GM18526 (cell line): ENCODE results near the gene APOBR.

Source experiments
- POLR2A ChIP-seq: IDR thresholded peaks from 3 replicates; pipeline ENCODE4 v1.6.1; 2011; ENCODE audit not compliant: insufficient read length; ENCODE audit errors: extremely low read depth

Gene APOBR

DNA sequence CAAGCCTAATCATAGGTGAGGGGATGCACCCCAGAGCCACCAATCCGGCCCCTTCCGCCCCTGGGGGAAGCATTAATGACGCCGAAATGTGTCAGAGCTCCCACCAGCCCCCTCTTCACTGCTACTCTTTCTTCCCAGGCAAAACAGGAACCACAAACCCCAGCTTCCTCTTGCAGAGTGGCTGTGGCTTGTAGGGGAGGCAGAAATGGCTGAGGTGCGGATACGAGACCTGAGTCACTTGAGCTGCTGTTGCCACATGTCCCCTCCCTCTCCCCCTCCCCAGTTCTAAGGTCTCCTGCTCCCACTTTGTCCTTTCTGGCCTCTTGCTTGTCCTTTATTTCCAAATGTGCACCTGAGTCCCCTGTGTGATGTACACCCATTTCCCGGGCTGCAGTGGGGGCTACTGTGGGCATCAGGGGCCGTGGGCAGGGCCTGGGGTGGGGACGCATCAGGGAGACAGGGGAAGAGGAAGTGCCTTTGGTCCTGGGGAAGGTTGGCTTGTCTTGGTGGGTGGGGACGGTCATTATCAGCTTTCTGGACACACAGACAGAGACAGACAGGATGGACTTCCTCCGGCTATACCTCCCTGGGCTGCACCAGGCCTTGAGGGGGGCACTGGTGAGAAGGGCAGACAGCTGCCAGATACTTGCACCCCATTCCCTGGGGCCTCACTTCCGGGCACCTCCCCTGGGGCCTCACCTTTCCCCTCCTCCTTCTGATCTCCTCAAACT, at the start of gene APOBR:
APOBR (plus strand) TSS at position 523 of the 731 bp plus-strand sequence; CDS start at position 562, 39 bp downstream.
- peak; percentile 57 for TF ChIP-seq POLR2A

DNA sequence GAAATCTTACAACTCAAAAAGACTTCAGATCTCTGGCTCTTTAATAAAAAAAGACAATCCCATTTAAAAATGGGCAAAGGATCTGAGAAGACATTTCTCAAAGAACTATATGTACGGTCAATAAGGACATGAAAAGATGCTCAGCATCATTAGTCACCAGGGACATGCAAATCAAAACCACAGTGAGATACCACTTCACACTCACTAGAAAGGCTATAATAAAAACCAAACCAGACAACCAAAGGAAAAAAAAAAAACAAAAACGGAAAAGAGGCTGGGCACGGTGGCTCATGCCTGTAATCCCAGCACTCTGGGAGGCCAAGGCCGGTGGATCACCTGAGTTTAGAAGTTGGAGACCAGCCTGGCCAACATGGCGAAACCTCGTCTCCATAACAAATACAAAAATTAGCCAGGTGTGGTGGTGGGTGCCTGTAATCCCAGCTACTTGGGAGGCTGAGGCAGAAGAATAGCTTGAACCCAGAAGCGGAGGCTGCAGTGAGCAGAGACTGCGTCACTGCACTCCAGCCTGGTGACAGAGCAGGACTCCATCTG, 20.7 kb upstream of the APOBR start:
- TF ChIP-seq POLR2A: no peak

- no peak for TF ChIP-seq POLR2A
These were observed 19.2 kb upstream of the APOBR start for GRCh38 chr16:28475221-28475620.

DNA sequence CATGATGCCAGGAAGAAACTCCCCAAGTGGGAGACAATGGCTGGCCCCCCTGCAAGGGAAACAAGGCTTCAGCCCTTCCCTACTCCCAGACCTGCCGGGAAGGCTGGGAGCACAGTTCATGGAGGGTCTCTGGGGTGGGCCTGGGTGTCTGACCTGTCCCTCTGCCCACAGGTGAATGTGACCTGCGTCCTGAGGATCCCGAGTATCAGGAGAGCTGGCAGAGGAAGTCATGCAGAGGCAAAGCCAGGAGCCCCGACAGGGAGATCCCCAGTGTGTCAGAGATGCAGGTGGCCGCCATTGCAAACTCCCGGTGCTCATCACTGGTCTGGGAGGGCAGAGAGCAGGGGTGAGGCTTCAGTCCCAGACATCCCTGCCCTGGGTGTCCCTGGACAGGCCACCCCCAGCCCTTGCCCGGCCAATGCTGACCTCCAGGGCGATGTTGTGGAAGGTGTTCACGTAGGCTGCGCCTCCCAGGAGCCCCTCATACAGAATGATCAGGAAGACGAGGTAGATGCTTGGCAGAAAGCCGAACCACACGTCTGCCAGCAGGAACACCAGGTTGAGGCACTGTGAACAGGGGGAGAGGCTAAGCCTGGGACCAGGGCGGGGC, 17.0 kb upstream of the APOBR start:
- TF ChIP-seq POLR2A: no peak

GRCh38 chr16:28478506-28479180, 15.8 kb upstream of the APOBR start:
- TF ChIP-seq POLR2A: no peak

GRCh38 chr16:28482026-28482425, 12.4 kb upstream of the APOBR start:
- no peak for TF ChIP-seq POLR2A

- TF ChIP-seq POLR2A: no peak
These were observed 8.2 kb upstream of the APOBR start for GRCh38 chr16:28486266-28486665.

DNA sequence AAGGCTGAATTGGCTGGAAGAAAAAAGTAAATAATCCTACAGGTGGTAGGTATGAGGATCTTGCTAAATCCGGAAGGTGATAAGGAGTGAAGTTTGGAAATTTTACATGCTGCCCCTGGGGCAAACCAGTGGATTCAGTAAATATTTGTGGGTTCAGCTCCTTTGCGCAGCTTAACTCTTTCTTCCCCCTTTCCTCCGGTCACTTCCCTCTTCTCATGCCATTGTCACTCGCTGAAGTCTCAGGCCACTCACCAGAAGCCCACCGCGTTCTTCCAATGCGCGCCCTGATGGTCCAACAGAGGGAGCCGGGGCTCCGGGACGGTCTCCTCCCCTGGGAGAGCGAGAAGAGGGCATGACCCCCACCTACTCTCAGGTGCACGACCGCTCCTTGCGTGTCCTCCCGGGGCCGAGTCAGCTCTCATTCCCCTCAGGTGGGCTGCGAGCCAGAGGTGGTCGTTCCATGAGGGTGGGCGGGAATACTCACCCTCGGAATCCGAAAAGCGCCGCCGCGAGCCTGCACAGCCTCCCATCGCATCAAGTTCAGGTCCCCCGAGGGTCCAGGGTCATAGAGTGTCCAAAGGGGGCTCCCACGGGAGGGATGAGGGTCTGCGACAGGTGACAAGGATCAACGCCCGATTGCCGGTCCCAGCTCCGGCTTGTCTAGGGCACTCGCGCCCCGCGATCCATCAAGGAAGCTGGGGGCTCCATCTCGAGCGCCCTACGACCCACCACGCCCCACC, 3.0 kb upstream of the APOBR start:
- no peak for TF ChIP-seq POLR2A

- TF ChIP-seq POLR2A: no peak
These were observed 2.4 kb upstream of the APOBR start, which contains the start of gene CLN3 for GRCh38 chr16:28491970-28492474. CLN3 (minus strand) TSS chr16:28492074; CDS start chr16:28491759, 315 bp downstream.

- no peak for TF ChIP-seq POLR2A
These were observed 1.9 kb upstream of the APOBR start for GRCh38 chr16:28492511-28492910.

GRCh38 chr16:28495098-28495793, 803 bp downstream of the APOBR start:
- no peak for TF ChIP-seq POLR2A

DNA sequence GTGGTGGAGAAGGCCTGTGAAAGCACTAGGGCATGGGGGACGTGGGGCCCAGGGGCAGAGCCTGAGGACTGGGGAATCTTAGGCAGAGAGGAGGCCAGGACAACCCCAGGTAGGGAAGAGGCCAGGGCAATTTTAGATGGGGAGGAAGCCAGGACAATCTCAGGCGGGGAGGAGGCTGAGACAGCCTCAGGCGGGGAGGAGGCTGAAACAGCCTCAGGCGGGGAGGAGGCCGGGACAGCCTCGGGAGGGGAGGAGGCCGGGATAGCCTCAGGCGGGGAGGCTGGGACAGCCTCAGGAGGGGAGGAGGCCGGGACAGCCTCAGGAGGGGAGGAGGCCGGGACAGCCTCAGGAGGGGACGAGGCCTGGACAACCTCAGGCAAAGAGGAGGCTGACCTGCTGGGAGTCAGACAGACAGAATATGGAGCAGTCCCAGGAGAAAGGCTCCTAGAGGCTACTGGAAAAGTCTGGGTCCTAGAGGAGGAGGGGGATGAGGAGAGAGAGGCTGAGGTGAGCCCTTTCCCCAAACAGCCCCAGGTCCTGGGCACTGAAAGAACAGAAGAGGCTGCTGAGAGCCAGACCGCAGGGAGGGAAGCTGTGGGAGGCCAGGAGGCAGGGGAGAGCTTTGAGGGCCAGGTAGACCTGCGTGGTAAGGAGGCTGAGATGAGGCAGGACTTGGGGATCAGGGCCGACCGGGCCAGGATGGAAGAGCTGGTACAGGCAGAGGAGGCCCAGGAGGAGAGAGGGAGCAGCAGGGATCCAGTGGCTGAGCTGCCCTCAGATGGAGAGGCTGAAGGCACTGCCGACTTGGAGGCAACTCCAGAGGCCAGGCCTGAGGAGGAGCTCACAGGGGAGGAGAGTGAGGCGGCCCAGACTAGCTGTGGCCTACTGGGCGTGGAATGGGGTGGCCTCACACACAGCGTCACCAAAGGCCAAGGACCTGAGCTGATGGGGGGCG, 1.6 kb downstream of the APOBR start:
- TF ChIP-seq POLR2A: no peak

GRCh38 chr16:28496844-28497243, 2.4 kb downstream of the APOBR start:
- TF ChIP-seq POLR2A: no peak
